Right atrium auricular region (tissue), 2 donors: ENCODE data around the gene FUT2. TPM values are rescaled to one million over a fixed set of nuclear protein-coding genes. Genes with fewer than 3 reads are reported as not detected.
A peak's percentile ranks its signal among the peaks of the same experiment; 100 is the strongest.
"Not testable (repeated sequence)": the region's sequence is repeated elsewhere in the genome, so short reads cannot be mapped to it uniquely, and the experiment has no call there.

Experiments used
- DNase-seq: peaks from one replicate; pipeline ENCODE4 v3.0.0-alpha.2; 2019; ENCODE audit warnings: low spot score
- H3K27ac ChIP-seq, 2 donors: fragments of 200-600 bp; sonication (generic); 1 replicate in 1 of 2; 2 replicates in 1 of 2; pipeline ENCODE4 v1.5.1; 2016 to 2019
- H3K27me3 ChIP-seq, 2 donors: fragments of 200-600 bp; sonication (generic); one replicate each; pipeline versions ENCODE4 v1.5.1 to v1.6.0; 2017 to 2019
- H3K36me3 ChIP-seq: fragments of 200-600 bp; sonication (generic); one replicate; pipeline ENCODE4 v1.5.1; 2016
- H3K4me1 ChIP-seq, 2 donors: fragments of 200-600 bp; sonication (generic); one replicate each; pipeline versions ENCODE4 v1.5.1 to v1.6.0; 2017 to 2019
- H3K4me3 ChIP-seq, 2 donors: fragments of 200-600 bp; sonication (generic); 1 replicate in 1 of 2; 2 replicates in 1 of 2; pipeline ENCODE4 v1.5.1; 2017 to 2019; ENCODE audit warnings: mild to moderate bottlenecking in 1 of 2, moderate library complexity in 1 of 2
- H3K9me3 ChIP-seq, 2 donors: fragments of 200-600 bp; sonication (generic); one replicate each; pipeline ENCODE4 v1.5.1; 2019
- total RNA-seq, 2 donors: library from RNA; depleted of rRNA; stranded (reverse); fragments of >200 nt; gene quantifications; one replicate each; pipeline ENCODE4 v1.1.0, GENCODE V29; 2016
- TF ChIP-seq, protein P1 (sequence below), 2 donors: fragments of 200-600 bp; sonication (generic); IDR thresholded peaks; one replicate each; pipeline ENCODE4 v1.5.1; 2019; ENCODE audit warnings: antibody characterized with exemption in 2 of 2

The FUT2 gene
- total RNA-seq, 2 donors from 2014 or later = not detected

DNA sequence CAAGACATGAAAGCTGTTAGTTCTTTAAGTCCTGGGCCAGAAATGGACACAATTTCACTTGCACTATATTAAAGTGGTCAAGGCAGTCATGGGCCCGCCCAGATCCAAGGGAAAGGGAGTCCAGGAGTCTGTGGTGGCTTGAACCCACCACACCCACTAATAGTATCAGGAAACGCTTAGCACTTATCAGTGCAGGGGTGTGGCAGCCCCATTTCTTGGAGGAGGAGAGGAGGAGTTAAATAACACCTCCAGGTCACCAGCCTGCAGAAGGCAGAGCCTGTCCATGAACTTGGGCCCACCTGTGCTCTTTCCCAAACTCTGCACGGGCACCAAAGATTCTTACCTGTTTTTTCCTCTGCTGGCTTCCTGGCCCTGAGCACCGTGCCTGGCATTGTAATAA, 17.6 kb upstream of the FUT2 start:
- no peak overlapping the region for H3K4me3 ChIP-seq
- peaks cover 0 to 6% of the 10 kb centered on the region in 2 donors for H3K4me1 ChIP-seq
- no peak for DNase-seq
- no peaks in the 10 kb centered on the region for H3K9me3 ChIP-seq
- H3K27me3 ChIP-seq = no peaks in the 10 kb centered on the region
- H3K27ac ChIP-seq = no peak overlapping the region
- TF ChIP-seq, protein P1, sequence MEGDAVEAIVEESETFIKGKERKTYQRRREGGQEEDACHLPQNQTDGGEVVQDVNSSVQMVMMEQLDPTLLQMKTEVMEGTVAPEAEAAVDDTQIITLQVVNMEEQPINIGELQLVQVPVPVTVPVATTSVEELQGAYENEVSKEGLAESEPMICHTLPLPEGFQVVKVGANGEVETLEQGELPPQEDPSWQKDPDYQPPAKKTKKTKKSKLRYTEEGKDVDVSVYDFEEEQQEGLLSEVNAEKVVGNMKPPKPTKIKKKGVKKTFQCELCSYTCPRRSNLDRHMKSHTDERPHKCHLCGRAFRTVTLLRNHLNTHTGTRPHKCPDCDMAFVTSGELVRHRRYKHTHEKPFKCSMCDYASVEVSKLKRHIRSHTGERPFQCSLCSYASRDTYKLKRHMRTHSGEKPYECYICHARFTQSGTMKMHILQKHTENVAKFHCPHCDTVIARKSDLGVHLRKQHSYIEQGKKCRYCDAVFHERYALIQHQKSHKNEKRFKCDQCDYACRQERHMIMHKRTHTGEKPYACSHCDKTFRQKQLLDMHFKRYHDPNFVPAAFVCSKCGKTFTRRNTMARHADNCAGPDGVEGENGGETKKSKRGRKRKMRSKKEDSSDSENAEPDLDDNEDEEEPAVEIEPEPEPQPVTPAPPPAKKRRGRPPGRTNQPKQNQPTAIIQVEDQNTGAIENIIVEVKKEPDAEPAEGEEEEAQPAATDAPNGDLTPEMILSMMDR (IDR thresholded peaks at IDR 0.05) = no peak
- H3K36me3 ChIP-seq = no peaks in the 10 kb centered on the region

- not testable (repeated sequence) for H3K27ac ChIP-seq, H3K4me1 ChIP-seq, H3K36me3 ChIP-seq, DNase-seq, H3K27me3 ChIP-seq, H3K4me3 ChIP-seq, H3K9me3 ChIP-seq
Observed at GRCh38 chr19:48680006-48680405, 15.8 kb upstream of the FUT2 start.

- Histone ChIP-seq H3K27ac (no peak overlapping the region), H3K4me1 (peaks cover 0 to under 1% of the 10 kb centered on the region in 2 donors), H3K36me3 (no peaks in the 10 kb centered on the region), H3K9me3 (no peaks in the 10 kb centered on the region), H3K4me3 (no peak overlapping the region), H3K27me3 (no peaks in the 10 kb centered on the region)
- TF ChIP-seq, protein P1 (IDR thresholded peaks at IDR 0.05) = no peak
- DNase-seq = no peak
Observed at GRCh38 chr19:48680436-48681126, 15.2 kb upstream of the FUT2 start.

GRCh38 chr19:48681127-48681470, 14.7 kb upstream of the FUT2 start:
- H3K36me3 ChIP-seq = no peaks in the 10 kb centered on the region
- TF ChIP-seq, protein P1 (IDR thresholded peaks at IDR 0.05) = no peak
- H3K4me3 ChIP-seq = no peak overlapping the region

GRCh38 chr19:48683349-48683748, 12.4 kb upstream of the FUT2 start:
- no peaks in the 10 kb centered on the region for H3K4me1 ChIP-seq
- TF ChIP-seq, protein P1 (IDR thresholded peaks at IDR 0.05) = no peak
- H3K27ac ChIP-seq = no peak overlapping the region
- H3K4me3 ChIP-seq = no peak overlapping the region
- no peaks in the 10 kb centered on the region for H3K9me3 ChIP-seq
- no peaks in the 10 kb centered on the region for H3K27me3 ChIP-seq
- H3K36me3 ChIP-seq = no peaks in the 10 kb centered on the region
- DNase-seq = peak; percentile 64

More at GRCh38 chr19:48681127-48681470, 14.7 kb upstream of the FUT2 start:
- H3K9me3 ChIP-seq = no peaks in the 10 kb centered on the region
- no peak for DNase-seq
- no peak overlapping the region for H3K27ac ChIP-seq
- H3K27me3 ChIP-seq = no peaks in the 10 kb centered on the region
- no peaks in the 10 kb centered on the region for H3K4me1 ChIP-seq

DNA sequence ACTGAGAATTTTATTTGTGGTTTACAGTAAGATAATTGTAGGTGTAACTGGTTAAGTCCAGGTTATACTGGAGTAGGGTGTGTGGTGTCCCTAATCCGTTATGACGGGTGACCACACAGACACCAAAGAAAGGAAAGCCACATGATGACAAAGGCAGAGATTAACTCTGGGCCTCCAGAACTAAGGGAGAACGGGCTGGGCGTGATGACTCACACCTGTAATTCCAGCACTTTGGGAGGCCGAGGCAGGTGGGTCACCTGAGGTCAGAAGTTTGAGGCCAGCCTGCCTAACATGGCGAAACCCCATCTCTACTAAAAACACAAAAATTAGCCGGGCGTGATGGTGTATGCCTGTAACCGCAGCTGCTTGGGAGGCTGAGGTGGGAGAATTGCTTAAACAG, 10.2 kb upstream of the FUT2 start:
- Histone ChIP-seq H3K27me3 (no peaks in the 10 kb centered on the region), H3K9me3 (no peaks in the 10 kb centered on the region), H3K4me1 (no peaks in the 10 kb centered on the region), H3K36me3 (no peaks in the 10 kb centered on the region), H3K4me3 (no peak overlapping the region), H3K27ac (no peak overlapping the region)
- TF ChIP-seq, protein P1 (IDR thresholded peaks at IDR 0.05) = no peak
- DNase-seq = no peak
